Lower leg skin (tissue), 4 donors: ENCODE data around the gene KCNN3. TPM values are rescaled to one million over a fixed set of nuclear protein-coding genes. Genes with fewer than 3 reads are reported as not detected.

Source experiments
- DNase-seq, 2 donors: peaks; one replicate each; pipeline ENCODE4 v3.0.0-alpha.2; 2019; ENCODE audit warnings: low spot score in 2 of 2
- H3K4me3 ChIP-seq: fragments of 200-600 bp; sonication (generic); 2 replicates; pipeline ENCODE4 v1.5.1; 2017; ENCODE audit warnings: mild to moderate bottlenecking, low read depth; ENCODE audit not compliant: poor library complexity, severe bottlenecking
- CTCF ChIP-seq, 3 donors: fragments of 450-650 bp; IDR thresholded peaks; one replicate each; pipeline ENCODE4 v1.5.1; 2016; ENCODE audit warnings: antibody characterized with exemption in 3 of 3, mild to moderate bottlenecking in 3 of 3, moderate library complexity in 2 of 3
- POLR2A ChIP-seq, 2 donors: fragments of 450-650 bp; IDR thresholded peaks; one replicate each; pipeline ENCODE4 v1.6.1; 2016 to 2017; ENCODE audit warnings: antibody characterized with exemption in 2 of 2, mild to moderate bottlenecking in 1 of 2, moderate library complexity in 1 of 2
- WGBS, 2 donors: methylation state at CpG; one replicate each; pipeline ENCODE4 v1.1.5; 2018; 5-methylcytosine and 5-hydroxymethylcytosine counted together
- intact Hi-C: fragments of 100-400 bp; cut with DNase I; formaldehyde crosslinking; loops from one replicate; pipeline ENCODE4 v1.15.0; 2023; ENCODE audit warnings: low total_unique reads
- total RNA-seq, 4 donors: library from RNA; depleted of rRNA; stranded (reverse); fragments of >200 nt; gene quantifications; one replicate each; pipeline ENCODE4 v1.1.0, GENCODE V29; 2016

KCNN3 gene
- total RNA-seq, 4 donors from 2014 or later: 0.13 to 2.1 (median 0.36) TPM

- DNase-seq: no peak
- intact Hi-C loops: no loop called here
- 50 to 63% methylated on average over 12 of the region's 12 CpGs for WGBS, 2 donors
- H3K4me3 ChIP-seq: no peak overlapping the region
- TF ChIP-seq POLR2A (IDR thresholded peaks at IDR 0.05): no peak
These were observed 61.7 kb downstream of the KCNN3 start for GRCh38 chr1:154808261-154808908.

GRCh38 chr1:154807048-154807591, 63.0 kb downstream of the KCNN3 start:
- intact Hi-C loops: no loop called here
- TF ChIP-seq CTCF (IDR thresholded peaks at IDR 0.05) (no peak), POLR2A (IDR thresholded peaks at IDR 0.05) (no peak)
- no peak overlapping the region for H3K4me3 ChIP-seq
- DNase-seq: no peak
- WGBS, 2 donors: 65 to 75% methylated on average over 12 of the region's 12 CpGs

GRCh38 chr1:154806333-154806732, 63.7 kb downstream of the KCNN3 start:
- intact Hi-C loops: no loop called here
- H3K4me3 ChIP-seq: no peak overlapping the region
- DNase-seq: no peak
- no peak for TF ChIP-seq CTCF (IDR thresholded peaks at IDR 0.05)
- TF ChIP-seq POLR2A (IDR thresholded peaks at IDR 0.05): no peak
- 56 to 68% methylated on average over 3 of the region's 3 CpGs for WGBS, 2 donors

GRCh38 chr1:154802982-154803920, 66.8 kb downstream of the KCNN3 start:
- no peak for TF ChIP-seq CTCF (IDR thresholded peaks at IDR 0.05)
- TF ChIP-seq POLR2A (IDR thresholded peaks at IDR 0.05): no peak
- intact Hi-C loops: no loop called here
- DNase-seq: no peak
- no peak overlapping the region for H3K4me3 ChIP-seq
- 74 to 77% methylated on average over 8 of the region's 8 CpGs for WGBS, 2 donors

GRCh38 chr1:154802336-154802969, 67.6 kb downstream of the KCNN3 start:
- WGBS, 2 donors: 70 to 75% methylated on average over 2 of the region's 2 CpGs
- TF ChIP-seq CTCF (IDR thresholded peaks at IDR 0.05) (no peak), POLR2A (IDR thresholded peaks at IDR 0.05) (no peak)
- no peak for DNase-seq
- H3K4me3 ChIP-seq: no peak overlapping the region
- intact Hi-C loops: no loop called here
